Measurements from ENCODE around the gene LTBR. TPM values are rescaled to one million over a fixed set of nuclear protein-coding genes. Genes with fewer than 3 reads are reported as not detected.

Gene LTBR
- total and polyA plus RNA-seq, 10 of the 15 experiments (the other 5 are each of a cell fraction or from before 2014, with no cell fraction given): 0.24 to 0.44 TPM; not detected in 8

DNA sequence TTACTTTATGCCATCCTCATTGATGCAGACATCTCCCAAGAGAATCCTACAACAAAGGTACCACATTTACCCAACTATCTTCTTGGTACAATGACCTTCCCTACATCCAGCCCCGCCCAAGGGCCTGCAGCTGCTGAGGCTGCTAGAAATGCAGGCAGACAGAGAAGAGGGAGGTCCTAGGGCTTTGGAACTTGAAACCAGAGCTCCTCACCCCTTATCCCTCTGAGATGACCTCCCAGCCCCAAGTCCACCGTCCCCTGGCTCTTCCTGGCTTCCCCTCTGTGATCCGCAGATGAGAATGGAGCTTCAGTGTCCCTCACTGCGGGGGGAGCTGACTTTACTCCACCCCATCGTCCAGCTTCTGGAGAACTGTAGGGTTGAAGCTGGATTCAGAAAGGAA, 40.4 kb upstream of the LTBR start:
- in situ Hi-C loops (cut with MboI) (no loop called here), intact Hi-C loops (cut with micrococcal nuclease; ENCODE audit: unreplicated experiment) (no loop called here)
- ATAC-seq (no peak), FAIRE-seq (no peak), DNase-seq (ENCODE audit: low read depth, low spot score) (no peak)
- ChIA-PET SMC1A (ENCODE audit: uncharacterized antibody, unreplicated experiment) (interaction anchor here (0.6 to 1.1 kb wide), 6 partner anchors 19 to 192 kb away, joined by 3 read pairs; no protein-coding TSS in a partner anchor), POLR2A (interaction anchor here (1.4 kb wide), 1 partner anchor 117 kb away, joined by 3 read pairs; no protein-coding TSS in a partner anchor), RAD21 (ENCODE audit: unreplicated experiment) (no interaction called here), CTCF (interaction anchor here (0.7 to 1.7 kb wide), 7 partner anchors 8 to 765 kb away, joined by 3 to 5 read pairs (median 3); no protein-coding TSS in a partner anchor)
- WGBS (ENCODE audit: insufficient coverage, insufficient replicate concordance, low lambda C conversion rate, missing lambda C conversion rate): 51% methylated on average over 5 of the region's 5 CpGs
- no peaks in the 10 kb centered on the region for H3K36me3 ChIP-seq (ENCODE audit: control insufficient read depth in 2 of 2, insufficient read depth in 2 of 2, low read length in 1 of 2)
- no peak overlapping the region for H3K27ac ChIP-seq (ENCODE audit: control insufficient read depth, insufficient read depth)
- no peak overlapping the region for H3K9ac ChIP-seq (ENCODE audit: control insufficient read depth, insufficient read depth, low read length)
- H3K4me3 ChIP-seq: no peak overlapping the region
- H3K9me3 ChIP-seq (replicated peaks; ENCODE audit: control insufficient read depth, insufficient read depth, low read length): no peaks in the 10 kb centered on the region; the same call in 2 of the 3 replicates
- H3K4me1 ChIP-seq (ENCODE audit: control insufficient read depth, insufficient read depth, low read length): peaks cover 12% of the 10 kb centered on the region
- no peak overlapping the region for H3K4me2 ChIP-seq (ENCODE audit: control insufficient read depth, insufficient read depth)
- TF ChIP-seq YY1 (IDR thresholded peaks at IDR 0.05; ENCODE audit: low read depth, low read length) (no peak), SMC3 (IDR thresholded peaks at IDR 0.05; ENCODE audit: borderline replicate concordance, low read length) (no peak), RFX5 (IDR thresholded peaks at IDR 0.05; ENCODE audit: low read depth, low read length) (no peak), MEF2A (IDR thresholded peaks at IDR 0.05; ENCODE audit: insufficient read depth, low read depth, low read length) (no peak), REST (IDR thresholded peaks at IDR 0.05; ENCODE audit: low read depth, low read length) (no peak), TCF7 (IDR thresholded peaks at IDR 0.05; ENCODE audit: borderline replicate concordance) (no peak), ETV6 (conservative IDR thresholded peaks at IDR 0.05 in 1 of 2, IDR thresholded peaks at IDR 0.05 in 1 of 2; ENCODE audit: borderline replicate concordance in 1 of 2, low read depth in 1 of 2) (no peak), POLR2AphosphoS5 (IDR thresholded peaks at IDR 0.05; ENCODE audit: low read length) (no peak), RAD51 (IDR thresholded peaks at IDR 0.05) (no peak), NR2C2 (IDR thresholded peaks at IDR 0.05; ENCODE audit: borderline replicate concordance, control insufficient read depth, insufficient read length, low read depth) (no peak), TCF12 (IDR thresholded peaks at IDR 0.05; ENCODE audit: low read depth, low read length) (no peak), NFXL1 (IDR thresholded peaks at IDR 0.05; ENCODE audit: borderline replicate concordance) (no peak), USF1 (IDR thresholded peaks at IDR 0.05; ENCODE audit: borderline replicate concordance, extremely low read length, insufficient read depth, low read depth, low read length) (no peak), ZNF207 (IDR thresholded peaks at IDR 0.05; ENCODE audit: borderline replicate concordance) (no peak), SREBF1 (IDR thresholded peaks at IDR 0.05; ENCODE audit: low read length) (no peak), SMARCA5 (IDR thresholded peaks at IDR 0.05) (no peak)
- TF ChIP-seq, protein P1, sequence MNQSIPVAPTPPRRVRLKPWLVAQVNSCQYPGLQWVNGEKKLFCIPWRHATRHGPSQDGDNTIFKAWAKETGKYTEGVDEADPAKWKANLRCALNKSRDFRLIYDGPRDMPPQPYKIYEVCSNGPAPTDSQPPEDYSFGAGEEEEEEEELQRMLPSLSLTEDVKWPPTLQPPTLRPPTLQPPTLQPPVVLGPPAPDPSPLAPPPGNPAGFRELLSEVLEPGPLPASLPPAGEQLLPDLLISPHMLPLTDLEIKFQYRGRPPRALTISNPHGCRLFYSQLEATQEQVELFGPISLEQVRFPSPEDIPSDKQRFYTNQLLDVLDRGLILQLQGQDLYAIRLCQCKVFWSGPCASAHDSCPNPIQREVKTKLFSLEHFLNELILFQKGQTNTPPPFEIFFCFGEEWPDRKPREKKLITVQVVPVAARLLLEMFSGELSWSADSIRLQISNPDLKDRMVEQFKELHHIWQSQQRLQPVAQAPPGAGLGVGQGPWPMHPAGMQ (IDR thresholded peaks at IDR 0.05; ENCODE audit: borderline replicate concordance): no peak
- H3K27me3 ChIP-seq (replicated peaks in 1 of 2; ENCODE audit: control insufficient read depth in 2 of 2, insufficient read depth in 2 of 2, low read length in 1 of 2): peaks cover 3 to 7% of the 10 kb centered on the region in 2 experiments; a peak in 3 of 4 replicates
- BruUV-seq (replicated peaks): no TSS peak
- H4K20me1 ChIP-seq (ENCODE audit: control insufficient read depth, insufficient read depth): no peaks in the 10 kb centered on the region
- peaks cover 35% of the 10 kb centered on the region for H3K79me2 ChIP-seq (ENCODE audit: control insufficient read depth, insufficient read depth, low read length)
- no peak overlapping the region for H2AFZ ChIP-seq (ENCODE audit: control insufficient read depth, low read depth, low read length)

Measured in GM12878 (cell line).